GM19193 (cell line): ENCODE results near the gene MYCBPAP.

Experiments used
- POLR2A ChIP-seq: IDR thresholded peaks from 4 replicates; pipeline ENCODE4 v1.6.1; 2011; ENCODE audit not compliant: insufficient read depth, insufficient read length; ENCODE audit errors: extremely low read depth

MYCBPAP gene

DNA sequence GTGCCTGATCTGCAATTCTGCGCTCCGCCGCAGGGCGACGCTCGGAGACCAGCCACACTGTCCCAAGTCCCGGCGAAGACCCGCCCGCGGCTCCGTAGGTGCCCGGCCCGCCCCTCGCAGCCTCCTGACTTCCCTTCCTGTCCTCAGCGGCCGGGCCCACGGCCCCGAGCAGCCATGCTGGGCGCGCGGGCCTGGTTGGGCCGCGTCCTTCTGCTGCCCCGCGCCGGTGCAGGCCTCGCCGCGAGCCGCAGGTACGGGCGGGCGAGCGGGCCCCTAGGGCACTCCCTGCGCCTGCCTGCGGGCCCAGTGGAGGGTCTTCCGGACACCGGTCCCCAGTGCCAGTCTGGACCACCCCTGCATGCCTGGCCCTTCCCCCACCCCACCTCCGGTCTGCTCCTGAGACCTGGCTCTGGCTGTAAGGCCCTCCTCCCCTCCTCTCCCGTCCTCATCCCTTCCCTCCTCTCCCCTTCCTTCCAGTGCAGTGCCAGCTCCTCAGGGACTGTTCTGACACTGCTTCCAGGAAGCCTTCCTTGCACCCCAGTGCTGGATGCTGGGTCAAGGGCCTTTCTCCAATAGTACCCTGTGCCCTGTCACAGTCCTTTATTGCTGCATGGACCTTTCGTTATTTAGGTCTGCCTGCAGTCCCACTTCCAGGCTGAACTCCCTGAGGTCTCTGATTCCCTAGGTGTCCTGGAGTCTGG lies 38.9 kb downstream of the MYCBPAP start, which contains the start of gene SPATA20:
TSS of gene SPATA20 (plus strand) at position 140 of the 701 bp plus-strand sequence. CDS start at position 175, 35 bp downstream.
- TF ChIP-seq POLR2A = peak; percentile 68

DNA sequence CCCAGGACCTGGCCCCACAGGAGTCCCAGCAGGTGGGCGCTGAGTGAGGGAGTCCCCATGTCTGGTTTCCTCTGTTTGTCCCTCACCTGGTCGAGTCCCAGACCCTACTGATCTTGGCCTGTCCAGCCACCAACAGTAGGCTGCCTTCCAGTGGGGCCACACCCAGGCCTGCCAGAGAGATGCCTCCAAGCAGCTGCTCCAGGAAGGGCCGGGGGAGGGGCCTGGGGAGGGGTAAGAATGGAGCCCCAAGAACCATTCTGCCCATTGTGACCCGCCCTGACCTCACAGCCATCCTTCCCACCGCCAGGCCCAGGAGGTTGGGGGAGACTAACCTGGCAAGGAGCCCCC lies 39.5 kb downstream of the MYCBPAP start:
- TF ChIP-seq POLR2A = no peak

DNA sequence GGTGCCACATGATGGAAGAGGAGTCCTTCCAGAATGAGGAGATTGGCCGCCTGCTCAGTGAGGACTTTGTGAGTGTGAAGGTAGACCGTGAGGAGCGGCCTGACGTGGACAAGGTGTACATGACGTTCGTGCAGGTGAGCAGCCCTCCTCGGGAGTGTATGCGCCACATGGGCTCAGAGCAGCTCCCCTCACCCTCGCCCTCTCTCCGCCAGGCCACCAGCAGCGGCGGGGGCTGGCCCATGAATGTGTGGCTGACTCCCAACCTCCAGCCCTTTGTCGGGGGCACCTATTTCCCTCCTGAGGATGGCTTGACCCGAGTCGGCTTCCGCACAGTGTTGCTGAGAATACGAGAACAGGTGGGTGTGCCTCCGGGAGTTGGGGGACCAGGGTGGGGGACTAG lies 40.6 kb downstream of the MYCBPAP start:
- TF ChIP-seq POLR2A = no peak

DNA sequence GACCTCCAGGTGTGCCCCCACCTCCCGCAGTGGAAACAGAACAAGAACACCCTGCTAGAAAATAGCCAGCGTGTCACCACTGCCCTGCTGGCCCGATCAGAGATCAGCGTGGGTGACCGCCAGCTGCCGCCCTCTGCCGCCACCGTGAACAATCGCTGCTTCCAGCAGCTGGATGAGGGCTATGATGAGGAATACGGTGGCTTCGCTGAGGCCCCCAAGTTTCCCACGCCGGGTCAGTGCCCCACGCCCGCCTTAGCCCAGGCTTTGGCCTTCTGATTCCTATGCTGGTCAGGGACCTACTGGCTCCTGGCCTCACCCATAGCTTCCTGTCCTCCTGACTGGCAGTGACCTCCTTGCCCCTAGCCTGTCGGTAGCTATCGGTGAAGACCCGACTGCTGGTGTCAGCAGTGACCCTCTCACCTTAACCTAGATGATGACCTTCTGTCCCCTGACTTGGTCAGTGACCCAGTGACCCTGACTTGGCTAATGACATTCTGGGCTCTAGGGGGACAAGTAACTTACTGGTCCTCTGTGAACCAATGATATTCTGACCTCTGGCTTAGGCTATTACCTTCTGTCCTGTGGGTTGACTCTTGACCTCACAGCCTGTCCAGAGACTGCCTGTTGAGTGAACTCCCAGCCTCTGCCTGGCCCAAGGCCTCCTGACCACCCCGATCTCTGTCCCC lies 41.2 kb downstream of the MYCBPAP start:
- TF ChIP-seq POLR2A = no peak

DNA sequence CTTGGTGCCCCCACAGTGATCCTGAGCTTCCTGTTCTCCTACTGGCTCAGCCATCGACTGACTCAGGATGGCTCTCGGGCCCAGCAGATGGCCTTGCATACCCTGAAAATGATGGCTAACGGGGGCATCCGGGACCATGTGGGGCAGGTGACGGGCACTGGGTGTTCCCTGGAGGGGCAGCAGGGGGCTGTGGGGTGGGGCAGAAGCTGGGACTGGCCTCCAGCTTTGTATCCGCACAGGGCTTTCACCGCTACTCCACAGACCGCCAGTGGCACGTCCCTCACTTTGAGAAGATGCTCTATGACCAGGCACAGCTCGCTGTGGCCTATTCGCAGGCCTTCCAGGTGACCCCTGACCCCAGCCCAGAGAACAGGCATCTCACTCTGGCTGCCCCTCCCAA lies 41.7 kb downstream of the MYCBPAP start:
- no peak for TF ChIP-seq POLR2A

DNA sequence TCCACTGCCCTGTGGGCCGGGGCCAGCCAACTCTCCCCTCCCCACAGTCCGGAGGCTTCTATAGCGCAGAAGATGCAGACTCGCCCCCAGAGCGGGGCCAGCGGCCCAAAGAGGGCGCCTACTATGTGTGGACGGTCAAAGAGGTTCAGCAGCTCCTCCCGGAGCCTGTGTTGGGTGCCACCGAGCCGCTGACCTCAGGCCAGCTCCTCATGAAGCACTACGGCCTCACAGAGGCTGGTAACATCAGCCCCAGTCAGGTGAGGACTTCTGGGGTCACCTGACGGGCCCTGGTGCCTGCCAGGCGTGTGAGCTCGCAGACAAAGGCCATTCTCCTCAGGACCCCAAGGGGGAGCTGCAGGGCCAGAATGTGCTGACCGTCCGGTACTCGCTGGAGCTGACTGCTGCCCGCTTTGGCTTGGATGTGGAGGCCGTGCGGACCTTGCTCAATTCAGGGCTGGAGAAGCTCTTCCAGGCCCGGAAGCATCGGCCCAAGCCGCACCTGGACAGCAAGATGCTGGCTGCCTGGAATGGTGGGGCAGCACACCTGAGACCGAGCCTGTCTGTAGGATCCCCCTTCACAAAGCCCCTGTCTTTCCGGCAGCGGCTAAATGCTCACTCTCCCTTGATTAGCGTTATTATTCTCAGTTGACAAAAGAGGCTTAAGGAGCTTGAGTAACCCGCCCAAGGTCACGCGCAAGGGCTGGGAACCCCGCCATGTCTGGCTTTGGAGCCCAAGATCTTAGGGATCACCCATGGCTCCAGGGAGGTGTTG lies 42.6 kb downstream of the MYCBPAP start:
- TF ChIP-seq POLR2A = no peak

DNA sequence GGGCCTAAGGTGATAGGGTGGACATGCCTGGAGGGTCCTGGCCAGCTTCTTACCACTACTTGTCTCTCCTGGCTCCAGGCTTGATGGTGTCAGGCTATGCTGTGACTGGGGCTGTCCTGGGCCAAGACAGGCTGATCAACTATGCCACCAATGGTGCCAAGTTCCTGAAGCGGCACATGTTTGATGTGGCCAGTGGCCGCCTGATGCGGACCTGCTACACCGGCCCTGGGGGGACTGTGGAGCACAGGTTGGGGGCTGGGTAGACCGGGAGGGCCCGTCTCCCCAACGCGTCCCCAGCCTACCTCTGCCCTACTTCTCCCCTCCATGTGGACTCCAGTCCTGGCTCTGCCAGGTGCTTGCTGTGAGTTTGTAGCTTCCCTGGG lies 43.2 kb downstream of the MYCBPAP start:
- no peak for TF ChIP-seq POLR2A

DNA sequence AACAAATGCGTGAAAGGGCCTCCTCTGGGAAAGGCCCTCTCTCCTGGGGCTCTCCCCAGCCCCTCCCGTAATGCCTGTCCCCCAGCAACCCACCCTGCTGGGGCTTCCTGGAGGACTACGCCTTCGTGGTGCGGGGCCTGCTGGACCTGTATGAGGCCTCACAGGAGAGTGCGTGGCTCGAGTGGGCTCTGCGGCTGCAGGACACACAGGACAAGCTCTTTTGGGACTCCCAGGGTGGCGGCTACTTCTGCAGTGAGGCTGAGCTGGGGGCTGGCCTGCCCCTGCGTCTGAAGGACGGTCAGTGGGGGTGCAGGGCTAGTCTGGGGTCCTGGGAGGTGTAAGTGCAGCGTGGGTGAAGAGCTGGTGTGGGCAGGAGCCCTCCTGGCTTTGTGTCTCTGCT lies 43.6 kb downstream of the MYCBPAP start:
- no peak for TF ChIP-seq POLR2A

DNA sequence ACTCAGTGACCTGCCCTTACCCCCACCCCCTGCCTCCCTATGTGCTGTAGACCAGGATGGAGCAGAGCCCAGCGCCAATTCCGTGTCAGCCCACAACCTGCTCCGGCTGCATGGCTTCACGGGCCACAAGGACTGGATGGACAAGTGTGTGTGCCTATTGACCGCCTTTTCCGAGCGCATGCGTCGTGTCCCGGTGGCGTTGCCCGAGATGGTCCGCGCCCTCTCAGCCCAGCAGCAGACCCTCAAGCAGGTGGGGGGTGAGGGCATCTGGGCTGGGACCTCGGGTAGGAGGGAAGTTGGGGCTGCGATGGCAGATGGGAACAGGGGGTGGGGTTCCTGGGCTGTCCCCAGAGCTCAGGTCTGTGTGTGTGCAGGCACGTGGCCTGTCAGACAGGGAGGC lies 46.0 kb downstream of the MYCBPAP start:
- no peak for TF ChIP-seq POLR2A

DNA sequence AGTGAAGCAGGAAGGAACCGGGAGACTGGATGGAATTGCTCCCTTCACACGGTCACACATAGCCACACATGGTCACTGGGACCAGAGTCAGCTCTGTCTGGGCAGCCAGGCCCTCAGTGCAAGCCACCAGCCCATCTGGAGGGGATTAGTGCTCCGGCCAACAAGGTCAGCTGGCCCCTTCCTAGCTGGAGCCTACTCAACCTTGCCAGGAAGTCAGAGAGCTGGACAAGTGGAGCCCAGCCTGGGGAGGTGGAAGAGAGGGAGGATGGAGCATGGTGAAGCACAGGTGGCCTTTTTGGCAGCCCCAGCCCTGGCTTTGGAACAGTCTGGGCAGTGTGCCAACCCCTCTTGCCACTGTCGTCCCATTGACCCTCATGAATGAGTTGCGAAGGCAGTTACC lies 48.6 kb downstream of the MYCBPAP start:
- no peak for TF ChIP-seq POLR2A

DNA sequence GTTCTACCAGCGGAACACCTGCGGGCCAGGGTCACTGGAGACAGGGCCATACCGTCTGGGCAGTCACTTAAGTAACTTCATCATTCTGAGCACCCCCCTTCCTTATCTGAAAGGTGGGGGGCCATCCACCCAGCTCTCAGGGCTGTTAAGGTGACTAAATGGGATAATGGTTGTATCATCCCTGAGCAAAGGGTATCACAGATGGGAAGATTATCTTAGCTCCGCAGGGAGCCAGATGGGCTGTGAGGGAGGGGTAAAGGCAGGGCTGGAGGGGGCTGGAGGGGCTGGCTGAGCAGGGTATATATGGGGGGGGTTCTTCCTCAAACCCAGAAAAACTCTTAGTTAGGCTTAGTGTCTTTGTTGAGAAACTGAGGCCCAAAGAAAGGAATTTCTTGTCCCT lies 49.4 kb downstream of the MYCBPAP start:
- TF ChIP-seq POLR2A = no peak

DNA sequence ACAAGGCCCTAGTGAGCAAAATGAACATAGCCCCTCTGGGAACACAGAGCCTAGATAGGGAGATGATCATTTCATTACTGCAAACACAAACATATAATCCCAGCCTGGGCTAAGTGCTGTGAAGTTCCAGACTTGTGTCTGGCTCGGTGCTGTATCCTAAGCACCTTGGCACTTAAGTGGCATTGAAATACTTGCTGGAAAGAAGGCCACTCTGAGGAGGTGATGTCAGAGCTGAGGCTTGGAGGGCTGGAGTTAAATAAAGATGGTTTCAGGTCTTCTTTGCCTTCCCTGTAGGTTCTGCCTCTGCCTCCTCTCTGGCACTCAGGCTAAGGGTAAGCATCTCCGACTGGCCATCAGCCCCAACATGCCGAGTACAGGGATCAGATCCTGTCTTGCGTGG lies 49.9 kb downstream of the MYCBPAP start:
- no peak for TF ChIP-seq POLR2A

DNA sequence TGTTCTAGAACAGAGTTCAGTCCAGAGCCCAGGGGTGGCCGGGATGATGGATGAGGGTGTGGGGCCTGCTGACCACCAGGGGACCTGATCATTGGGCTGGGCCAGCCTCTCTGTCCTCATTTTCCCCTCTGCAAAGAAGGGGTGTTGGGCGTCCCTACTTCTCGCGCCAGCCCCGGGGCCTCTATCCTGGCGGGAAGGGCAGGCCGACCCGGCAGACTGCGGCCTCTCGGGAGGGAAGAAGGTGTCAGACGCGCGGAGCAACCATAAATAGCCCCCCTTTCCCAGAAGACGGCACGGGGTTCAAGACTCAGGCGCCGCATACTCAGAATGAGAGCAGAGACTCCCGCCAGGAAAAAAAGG lies 50.3 kb downstream of the MYCBPAP start:
- TF ChIP-seq POLR2A = no peak

DNA sequence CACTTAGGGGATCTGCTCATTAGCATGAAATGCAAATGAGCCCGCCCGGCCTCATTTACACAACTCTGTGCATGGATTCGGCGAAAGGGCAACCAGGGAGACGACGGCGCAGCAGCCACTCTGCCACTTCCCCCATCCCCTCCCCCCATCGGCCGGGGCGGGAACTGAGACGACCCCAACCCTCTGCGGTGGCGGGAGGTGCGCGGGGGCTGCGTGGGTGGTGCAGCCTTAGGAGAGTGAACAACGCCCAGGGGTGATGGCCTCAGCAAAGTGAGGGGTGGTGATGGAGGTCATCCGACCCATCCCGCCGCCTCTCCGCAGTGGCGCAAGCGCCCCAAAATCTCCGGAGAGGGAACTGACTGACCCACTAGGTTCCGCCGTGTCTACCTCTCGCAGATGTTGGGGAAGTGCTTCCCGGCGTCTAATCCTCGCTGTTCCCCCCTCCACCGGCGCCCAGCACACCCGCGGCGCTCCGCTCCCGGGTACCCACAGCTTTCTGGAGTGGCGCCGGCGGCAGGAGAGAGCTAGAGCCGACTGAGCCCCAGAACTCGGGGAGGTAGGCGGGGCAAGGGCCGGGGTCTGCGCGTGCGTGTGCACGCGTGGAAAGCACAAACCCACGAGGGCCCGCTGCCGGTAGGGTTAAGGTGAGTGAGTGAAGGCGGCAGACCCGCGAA lies 50.8 kb downstream of the MYCBPAP start:
- TF ChIP-seq POLR2A = no peak

DNA sequence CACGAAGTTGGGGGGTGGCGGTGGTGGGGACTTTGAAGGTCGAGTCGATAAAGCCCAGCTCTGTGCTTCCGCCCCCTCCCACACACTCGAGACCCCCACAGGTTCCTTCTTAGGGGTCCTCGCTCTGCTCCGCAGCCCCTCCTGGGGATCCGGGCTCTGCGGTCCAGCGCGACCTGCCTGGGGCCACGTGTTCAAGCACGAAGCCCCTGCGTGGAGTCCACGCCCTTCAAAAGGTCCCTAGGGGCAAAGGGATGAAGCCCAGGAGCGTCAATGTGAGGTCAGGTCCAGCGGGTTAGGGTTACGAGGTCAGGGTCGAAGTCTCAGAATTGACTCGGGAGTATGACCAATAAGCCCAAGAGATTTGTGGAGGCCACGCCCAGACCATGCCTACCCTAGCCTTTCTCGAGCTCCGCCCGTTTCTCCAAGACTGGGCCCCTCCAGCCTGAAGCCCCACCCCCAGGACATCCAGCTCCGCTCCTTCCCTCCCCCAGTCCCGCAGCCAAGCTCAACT lies 51.5 kb downstream of the MYCBPAP start:
- TF ChIP-seq POLR2A = no peak

DNA sequence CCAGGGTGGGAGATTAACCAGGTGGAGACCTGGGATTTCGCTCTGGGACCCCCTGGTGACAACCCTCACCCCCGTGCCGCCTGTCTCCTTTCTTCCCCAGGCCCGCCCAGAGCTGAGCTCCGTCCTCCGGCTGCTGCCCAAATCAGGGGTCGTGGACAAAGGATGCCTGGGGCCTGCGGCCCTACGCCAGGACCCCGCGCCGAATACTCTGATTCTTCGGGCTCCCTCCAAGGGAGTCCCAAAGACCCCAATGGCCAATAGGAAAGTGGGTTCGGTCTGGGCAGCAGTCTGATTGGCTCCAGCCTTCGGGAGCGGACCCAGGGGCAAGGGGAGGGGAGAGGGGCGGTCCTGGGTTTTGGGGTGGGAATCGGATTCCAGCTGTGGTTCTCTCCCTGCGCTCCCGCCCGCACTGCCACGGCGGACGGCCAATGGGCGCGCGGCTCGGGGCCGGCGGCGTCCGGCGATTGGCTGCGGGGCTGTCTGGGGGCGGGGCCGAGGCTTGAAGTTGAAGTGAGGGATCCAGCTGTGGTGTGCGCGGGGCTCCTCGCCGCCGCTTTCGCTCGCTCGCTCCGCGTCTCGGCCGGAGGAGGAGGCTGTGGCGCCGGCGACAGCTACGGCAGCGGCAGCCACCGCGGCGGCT lies 52.1 kb downstream of the MYCBPAP start, which contains the start of gene CACNA1G:
TSS of gene CACNA1G (plus strand) at position 531 of the 640 bp plus-strand sequence. CDS start 745 bp downstream, outside the sequence.
- TF ChIP-seq POLR2A = no peak
